RWPE1 (cell line): ENCODE data around the gene MIPEP.

Experiments
- CTCF ChIA-PET: fragments of 350-600 bp; sonication (Branson Sonifier 250); formaldehyde crosslinking; extraction: SDS; loops from one replicate; lab custom pipeline; 2021; lab: Yijun Ruan, JAX
- POLR2A ChIA-PET: fragments of 400-600 bp; formaldehyde crosslinking; extraction: SDS; loops from one replicate; lab custom pipeline; 2020; ENCODE audit warnings: antibody characterized with exemption; ENCODE audit not compliant: low non-redundant PET; lab: Yijun Ruan, JAX
- DNase-seq: peaks from one replicate; pipeline ENCODE4 v3.0.0; 2012; ENCODE audit warnings: low spot score
- H3K27ac ChIP-seq: fragments of 450-650 bp; 2 replicates; pipeline ENCODE4 v1.5.1; 2017
- CTCF ChIP-seq: fragments of 450-650 bp; conservative IDR thresholded peaks from 2 replicates; pipeline ENCODE4 v1.5.1; 2017; ENCODE audit warnings: low read depth, mild to moderate bottlenecking

Gene MIPEP

GRCh38 chr13:23865026-23865425 lies 24.2 kb downstream of the MIPEP start:
- CTCF ChIA-PET: no interaction called here
- H3K27ac ChIP-seq: no peak overlapping the region
- POLR2A ChIA-PET: no interaction called here
- TF ChIP-seq CTCF: no peak
- DNase-seq: no peak

- no peak for DNase-seq
- ChIA-PET POLR2A (no interaction called here), CTCF (interaction anchor here (0.6 kb wide), 1 partner anchor 45 kb away, joined by 3 read pairs; no protein-coding TSS in a partner anchor)
- no peak overlapping the region for H3K27ac ChIP-seq
- TF ChIP-seq CTCF: no peak
Measured at GRCh38 chr13:23861310-23861709, 27.9 kb downstream of the MIPEP start.

GRCh38 chr13:23859904-23860303 lies 29.3 kb downstream of the MIPEP start:
- no peak overlapping the region for H3K27ac ChIP-seq
- no peak for DNase-seq
- POLR2A ChIA-PET: no interaction called here
- CTCF ChIA-PET: interaction anchor here (0.6 kb wide), 1 partner anchor 137 kb away, joined by 3 read pairs; no protein-coding TSS in a partner anchor
- no peak for TF ChIP-seq CTCF

GRCh38 chr13:23859455-23859854 lies 29.7 kb downstream of the MIPEP start:
- ChIA-PET POLR2A (no interaction called here), CTCF (no interaction called here)
- no peak overlapping the region for H3K27ac ChIP-seq
- DNase-seq: no peak
- TF ChIP-seq CTCF: no peak

- H3K27ac ChIP-seq: no peak overlapping the region
- no peak for DNase-seq
- ChIA-PET POLR2A (no interaction called here), CTCF (interaction anchor here (1.0 kb wide), 1 partner anchor 8 kb away, joined by 3 read pairs; no protein-coding TSS in a partner anchor)
- no peak for TF ChIP-seq CTCF
Measured at GRCh38 chr13:23858546-23858945, 30.7 kb downstream of the MIPEP start.

- H3K27ac ChIP-seq: no peak overlapping the region
- no peak for TF ChIP-seq CTCF
- POLR2A ChIA-PET: no interaction called here
- no peak for DNase-seq
- CTCF ChIA-PET: interaction anchor here (0.6 kb wide), 1 partner anchor 14 kb away, joined by 3 read pairs; no protein-coding TSS in a partner anchor
Measured at GRCh38 chr13:23856008-23856750, 33.0 kb downstream of the MIPEP start.
